GM10266 (cell line): ENCODE data around the gene AFF3.
"Not testable (repeated sequence)": the region's sequence is repeated elsewhere in the genome, so short reads cannot be mapped to it uniquely, and the experiment has no call there.

Experiments
- DNase-seq: peaks from one replicate; pipeline ENCODE4 v3.0.0; 2012; ENCODE audit errors: extremely low spot score
- TF ChIP-seq, protein P1 (sequence below): IDR thresholded peaks from 2 replicates; pipeline ENCODE4 v1.5.1; 2012; ENCODE audit warnings: mild to moderate bottlenecking, low read depth; ENCODE audit not compliant: control insufficient read depth, insufficient read depth; ENCODE audit errors: missing control alignments

AFF3 gene

DNA sequence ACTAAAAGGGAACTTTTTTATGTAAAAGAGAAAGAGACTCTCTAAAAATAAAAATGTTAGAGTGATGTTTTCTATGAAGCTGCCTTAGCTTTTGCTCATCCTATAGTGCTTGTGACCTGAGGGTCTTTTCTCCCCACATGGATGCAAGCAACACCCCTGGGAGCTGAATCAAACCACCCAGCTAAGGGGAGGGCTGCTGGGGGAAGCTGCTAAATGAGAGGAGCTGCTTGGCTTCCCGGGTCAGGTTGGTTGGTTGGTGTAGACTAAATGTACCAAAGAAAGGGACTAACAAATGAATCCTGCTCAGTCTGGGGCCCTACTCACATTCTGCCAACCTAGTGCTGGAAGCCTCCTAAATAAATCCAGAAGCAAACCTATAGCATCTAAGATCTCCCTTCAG lies 35.0 kb downstream of the AFF3 start:
- TF ChIP-seq, protein P1, sequence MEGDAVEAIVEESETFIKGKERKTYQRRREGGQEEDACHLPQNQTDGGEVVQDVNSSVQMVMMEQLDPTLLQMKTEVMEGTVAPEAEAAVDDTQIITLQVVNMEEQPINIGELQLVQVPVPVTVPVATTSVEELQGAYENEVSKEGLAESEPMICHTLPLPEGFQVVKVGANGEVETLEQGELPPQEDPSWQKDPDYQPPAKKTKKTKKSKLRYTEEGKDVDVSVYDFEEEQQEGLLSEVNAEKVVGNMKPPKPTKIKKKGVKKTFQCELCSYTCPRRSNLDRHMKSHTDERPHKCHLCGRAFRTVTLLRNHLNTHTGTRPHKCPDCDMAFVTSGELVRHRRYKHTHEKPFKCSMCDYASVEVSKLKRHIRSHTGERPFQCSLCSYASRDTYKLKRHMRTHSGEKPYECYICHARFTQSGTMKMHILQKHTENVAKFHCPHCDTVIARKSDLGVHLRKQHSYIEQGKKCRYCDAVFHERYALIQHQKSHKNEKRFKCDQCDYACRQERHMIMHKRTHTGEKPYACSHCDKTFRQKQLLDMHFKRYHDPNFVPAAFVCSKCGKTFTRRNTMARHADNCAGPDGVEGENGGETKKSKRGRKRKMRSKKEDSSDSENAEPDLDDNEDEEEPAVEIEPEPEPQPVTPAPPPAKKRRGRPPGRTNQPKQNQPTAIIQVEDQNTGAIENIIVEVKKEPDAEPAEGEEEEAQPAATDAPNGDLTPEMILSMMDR: no peak
- DNase-seq: no peak

GRCh38 chr2:100106460-100106859 lies 35.9 kb downstream of the AFF3 start:
- DNase-seq: no peak
- TF ChIP-seq, protein P1: no peak

GRCh38 chr2:100105678-100106054 lies 36.7 kb downstream of the AFF3 start:
- no peak for DNase-seq
- TF ChIP-seq, protein P1: no peak

DNA sequence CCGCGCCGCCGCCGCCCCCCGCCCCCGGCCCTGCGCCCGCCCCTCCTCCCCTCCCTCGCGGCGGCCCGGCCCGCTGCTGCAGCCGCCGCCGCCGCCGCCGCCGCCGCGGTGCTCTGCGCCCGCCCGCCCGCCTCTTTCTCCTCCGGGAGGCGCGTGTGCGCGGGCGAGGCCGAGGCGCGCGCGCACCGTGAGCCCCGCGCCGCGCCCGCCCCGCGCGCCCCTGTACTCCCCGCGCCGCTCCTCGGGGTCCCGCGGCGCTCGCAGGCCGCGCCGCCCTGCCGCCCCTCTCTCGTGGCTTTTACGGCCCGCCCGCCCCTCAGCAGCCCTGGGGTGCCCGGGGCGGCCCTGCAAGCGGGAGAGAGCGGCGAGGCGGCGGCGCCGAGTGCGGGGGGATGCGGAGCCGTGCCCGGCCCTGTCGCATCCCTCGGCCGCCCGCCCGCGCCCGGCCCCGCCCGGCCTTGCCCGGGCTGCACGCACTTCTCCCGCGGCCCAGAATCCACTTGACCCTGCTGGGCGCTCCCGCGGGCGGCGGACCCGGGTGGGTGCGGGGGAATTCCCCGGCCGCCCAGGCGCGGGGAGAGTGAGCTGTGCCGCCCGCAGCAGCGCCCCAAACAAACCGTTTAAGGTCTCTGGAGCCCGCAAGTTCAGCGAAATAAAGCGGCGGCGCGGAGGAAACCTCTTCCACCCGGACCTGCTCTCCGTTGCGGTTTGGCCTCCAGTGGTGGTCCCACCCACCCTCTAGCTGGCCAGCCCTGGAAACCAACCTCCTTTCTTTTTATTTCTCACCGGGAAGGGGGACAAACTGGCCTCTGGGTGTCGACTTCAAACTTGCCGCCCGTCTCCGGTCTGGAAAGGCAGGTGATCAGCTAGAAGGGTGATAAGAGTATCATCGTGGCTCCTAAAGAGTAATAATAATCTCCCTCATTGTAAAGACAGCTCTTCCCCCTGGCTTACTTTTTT lies 37.4 kb downstream of the AFF3 start:
- DNase-seq: peak; percentile 67
- TF ChIP-seq, protein P1: no peak

GRCh38 chr2:100104265-100104664 lies 38.1 kb downstream of the AFF3 start:
- DNase-seq: not testable (repeated sequence)

GRCh38 chr2:100103527-100104252 lies 38.7 kb downstream of the AFF3 start:
- DNase-seq: not testable (repeated sequence)

GRCh38 chr2:100102466-100103180 lies 39.8 kb downstream of the AFF3 start:
- DNase-seq: not testable (repeated sequence)

GRCh38 chr2:100098855-100099254 lies 43.5 kb downstream of the AFF3 start:
- not testable (repeated sequence) for DNase-seq

DNA sequence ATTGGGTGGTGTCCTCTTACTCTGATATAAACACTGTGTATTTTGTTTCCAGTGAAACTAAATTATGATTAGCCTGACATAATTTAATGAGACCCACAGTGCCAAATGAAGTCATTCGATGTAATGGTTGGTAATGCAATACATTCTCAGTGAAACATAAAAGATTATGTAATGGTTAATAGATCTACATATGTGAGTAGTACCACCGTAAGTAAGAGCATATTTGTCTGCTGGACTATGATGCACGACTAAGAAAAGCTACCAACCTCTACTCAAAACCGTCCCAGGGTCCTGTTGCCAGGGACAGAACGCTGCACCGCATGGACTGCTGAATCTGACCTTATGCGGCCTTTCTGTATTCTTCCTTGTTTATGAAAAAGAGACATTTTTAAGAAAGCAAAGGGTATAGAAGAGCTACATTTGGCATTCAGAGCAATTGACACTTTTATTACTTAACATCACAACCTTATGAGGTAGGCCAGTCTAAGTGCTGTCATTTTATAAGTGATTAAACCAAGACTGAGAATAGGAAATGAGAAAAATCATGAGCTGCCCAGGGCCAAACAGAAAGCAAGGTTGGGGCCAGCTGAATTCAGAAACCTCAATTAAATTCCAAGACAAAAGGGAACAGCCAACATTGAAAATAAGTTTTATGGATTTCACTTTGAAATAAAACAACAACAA lies 44.6 kb downstream of the AFF3 start:
- DNase-seq: not testable (repeated sequence)

GRCh38 chr2:100095845-100096244 lies 46.5 kb downstream of the AFF3 start:
- not testable (repeated sequence) for DNase-seq

DNA sequence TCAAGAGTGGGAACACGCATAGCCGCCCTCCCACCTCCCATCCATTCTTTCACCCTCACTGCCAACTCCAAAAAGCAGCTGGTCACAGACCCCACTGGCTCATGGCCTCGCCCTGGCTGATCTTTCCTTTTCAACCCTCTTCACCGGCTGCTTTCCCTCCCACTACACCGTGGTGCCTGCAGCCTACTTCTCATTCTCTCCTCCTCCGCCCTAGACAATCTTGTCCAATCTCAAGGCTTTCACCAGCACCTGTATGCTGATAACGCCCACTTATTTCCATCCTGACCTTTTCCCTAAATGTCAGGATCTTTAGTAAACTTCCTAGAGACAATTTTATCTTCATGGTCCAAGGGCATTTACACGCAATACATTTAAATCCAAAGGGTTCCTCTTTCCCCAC lies 50.6 kb downstream of the AFF3 start:
- DNase-seq: not testable (repeated sequence)

- not testable (repeated sequence) for DNase-seq
These were observed 56.6 kb downstream of the AFF3 start for GRCh38 chr2:100085744-100086143.

- DNase-seq: not testable (repeated sequence)
These were observed 58.8 kb downstream of the AFF3 start for GRCh38 chr2:100083421-100084216.
